T1000 (cell line): Measurements from ENCODE around the gene ABCA9.
"Not testable (repeated sequence)": the region's sequence is repeated elsewhere in the genome, so short reads cannot be mapped to it uniquely, and the experiment has no call there.

Source experiments
- DNase-seq: peaks from one replicate; lab custom pipeline; 2025; ENCODE audit warnings: mixed read lengths; lab: John Stamatoyannopoulos, UW

The ABCA9 gene

GRCh38 chr17:69030169-69030568 lies 30.6 kb downstream of the ABCA9 start:
- no peak for DNase-seq

DNA sequence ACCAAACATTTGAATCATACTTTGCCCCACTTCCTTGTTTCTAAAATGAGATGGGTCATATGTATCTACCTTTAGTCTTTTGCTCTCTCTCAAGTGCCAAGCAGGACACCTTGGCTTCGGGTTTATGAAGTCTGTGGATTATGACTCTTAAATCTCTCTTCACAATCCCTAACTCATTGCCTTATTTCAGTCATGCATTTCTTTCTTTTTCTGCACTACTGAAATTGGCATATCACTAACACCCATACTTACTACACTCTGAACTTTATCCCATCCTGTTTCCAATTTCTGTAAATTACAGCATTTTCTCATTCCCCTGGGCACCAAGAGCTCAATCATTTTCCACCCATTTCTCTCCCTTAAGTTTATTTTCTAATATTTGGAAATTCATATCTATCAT lies 42.0 kb downstream of the ABCA9 start:
- no peak for DNase-seq

DNA sequence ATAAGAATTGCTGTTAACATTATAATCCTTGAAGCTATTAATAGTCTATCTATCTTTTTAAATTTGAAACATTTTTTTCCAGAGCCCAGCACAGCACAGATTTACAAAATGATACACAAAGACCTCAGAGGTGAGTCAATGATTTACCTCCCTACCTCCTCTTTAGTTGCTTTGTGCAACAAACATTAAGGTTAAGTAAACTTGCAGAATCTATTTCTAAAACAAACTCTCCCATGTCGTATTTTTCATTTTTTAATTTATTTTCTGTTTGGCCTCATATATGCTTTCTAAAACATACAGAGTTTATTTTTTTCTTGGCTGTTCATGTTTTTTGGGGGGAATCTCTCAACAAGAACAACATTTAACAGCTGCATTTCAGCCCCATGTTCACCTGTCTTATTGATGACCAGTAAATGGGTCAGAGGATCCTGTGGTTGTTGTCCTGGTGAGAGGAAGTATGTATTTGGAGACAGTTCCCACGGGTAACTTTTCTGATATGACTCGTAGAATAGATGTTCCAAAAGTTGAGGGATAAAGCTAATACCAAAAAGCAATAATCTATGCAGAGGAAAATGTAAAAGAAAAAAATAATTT lies 42.6 kb downstream of the ABCA9 start:
- DNase-seq = no peak

DNA sequence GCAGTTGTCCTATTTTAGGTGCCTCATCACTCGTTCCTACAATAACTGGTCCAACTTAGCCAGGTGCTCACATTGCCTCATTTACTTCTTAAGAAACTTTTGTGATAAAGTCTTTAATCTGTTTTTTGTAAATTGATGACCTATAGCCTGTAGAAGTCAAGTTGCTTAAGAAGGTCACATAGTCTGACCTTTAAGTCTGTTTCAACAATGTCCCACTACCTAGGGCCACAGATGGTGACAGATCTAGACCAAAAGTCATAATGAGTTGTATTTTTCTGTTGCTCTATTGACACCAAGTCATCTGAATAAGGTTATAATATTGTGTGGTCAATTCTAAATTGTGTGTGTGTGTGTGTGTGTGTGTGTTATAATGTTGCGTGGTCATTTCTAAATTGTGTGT lies 45.1 kb downstream of the ABCA9 start:
- DNase-seq = no peak

DNA sequence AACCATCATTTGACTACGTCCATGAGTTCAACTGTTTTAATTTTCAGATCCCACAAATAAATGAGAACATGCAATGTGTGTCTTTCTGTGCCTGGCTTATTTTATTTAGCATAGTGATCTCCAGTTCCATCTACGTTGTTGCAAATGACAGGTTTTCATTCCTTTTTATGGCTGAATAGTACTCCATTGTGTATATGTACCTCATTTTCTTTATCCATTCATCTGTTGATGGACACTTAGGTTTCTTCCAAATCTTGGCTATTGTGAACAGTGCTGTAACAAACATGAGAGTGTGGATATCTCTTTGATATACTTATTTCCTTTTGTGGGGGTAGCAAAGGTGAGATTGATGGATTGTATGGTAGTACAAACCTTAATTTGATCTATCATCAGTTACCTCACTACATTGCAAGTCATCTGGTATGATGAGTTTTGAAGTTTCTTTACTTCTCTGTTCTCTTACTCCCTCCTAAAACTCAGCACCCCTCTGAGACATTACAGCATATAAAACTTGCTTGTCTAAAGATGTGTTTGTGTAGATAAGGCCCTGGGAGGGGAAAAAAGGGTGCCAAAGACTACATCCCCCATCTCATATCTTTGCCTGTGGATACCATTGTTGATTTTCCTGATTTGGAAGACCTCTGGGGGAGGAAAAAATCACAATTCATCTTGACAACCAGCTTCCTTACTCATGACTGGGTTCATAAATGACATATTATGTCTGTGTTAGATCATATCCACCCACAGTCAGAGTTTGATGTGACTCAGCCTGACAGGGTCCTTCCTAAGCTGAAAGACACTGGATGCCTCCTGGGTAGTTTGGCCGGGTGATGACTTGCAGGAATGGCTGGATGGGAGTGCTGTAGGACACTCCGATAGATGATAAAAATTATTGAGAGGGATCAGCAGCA lies 47.6 kb downstream of the ABCA9 start:
- DNase-seq = peak; percentile 45

GRCh38 chr17:69009930-69010329 lies 50.8 kb downstream of the ABCA9 start:
- DNase-seq = no peak

DNA sequence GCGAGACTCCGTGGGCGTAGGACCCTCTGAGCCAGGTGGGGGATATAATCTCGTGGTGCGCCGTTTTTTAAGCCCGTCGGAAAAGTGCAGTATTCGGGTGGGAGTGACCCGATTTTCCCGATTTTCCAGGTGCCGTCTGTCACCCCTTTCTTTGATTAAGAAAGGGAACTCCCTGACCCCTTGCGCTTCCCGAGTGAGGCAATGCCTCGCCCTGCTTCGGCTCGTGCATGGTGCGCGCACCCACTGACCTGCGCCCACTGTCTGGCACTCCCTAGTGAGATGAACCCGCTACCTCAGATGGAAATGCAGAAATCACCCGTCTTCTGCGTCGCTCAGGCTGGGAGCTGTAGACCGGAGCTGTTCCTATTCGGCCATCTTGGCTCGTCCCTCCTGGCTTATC lies 56.0 kb downstream of the ABCA9 start:
- DNase-seq = not testable (repeated sequence)

GRCh38 chr17:68999743-69000142 lies 61.0 kb downstream of the ABCA9 start:
- DNase-seq = not testable (repeated sequence)

- no peak for DNase-seq
Observed at GRCh38 chr17:68993112-68993511, 67.6 kb downstream of the ABCA9 start.

GRCh38 chr17:68987966-68988365 lies 72.8 kb downstream of the ABCA9 start:
- no peak for DNase-seq

DNA sequence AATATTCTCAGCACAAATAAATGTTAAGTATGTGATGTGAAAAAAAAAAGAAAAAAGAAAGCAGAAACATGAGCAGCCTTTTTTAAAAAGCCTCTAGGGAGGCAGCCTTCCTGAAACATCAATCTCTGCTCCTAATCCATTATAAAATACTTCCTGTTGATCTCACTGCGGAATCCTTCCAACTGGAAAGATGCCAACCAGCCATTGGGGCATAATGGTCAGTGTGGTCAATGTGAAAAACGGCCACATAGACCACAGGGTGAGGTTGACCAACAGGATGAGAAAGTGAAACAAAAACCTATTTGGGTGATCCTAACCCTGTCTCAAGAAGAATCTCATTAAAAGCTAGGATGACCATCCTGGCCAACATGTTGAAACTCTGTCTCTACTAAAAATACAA lies 79.4 kb downstream of the ABCA9 start:
- peak; percentile 60 for DNase-seq

DNA sequence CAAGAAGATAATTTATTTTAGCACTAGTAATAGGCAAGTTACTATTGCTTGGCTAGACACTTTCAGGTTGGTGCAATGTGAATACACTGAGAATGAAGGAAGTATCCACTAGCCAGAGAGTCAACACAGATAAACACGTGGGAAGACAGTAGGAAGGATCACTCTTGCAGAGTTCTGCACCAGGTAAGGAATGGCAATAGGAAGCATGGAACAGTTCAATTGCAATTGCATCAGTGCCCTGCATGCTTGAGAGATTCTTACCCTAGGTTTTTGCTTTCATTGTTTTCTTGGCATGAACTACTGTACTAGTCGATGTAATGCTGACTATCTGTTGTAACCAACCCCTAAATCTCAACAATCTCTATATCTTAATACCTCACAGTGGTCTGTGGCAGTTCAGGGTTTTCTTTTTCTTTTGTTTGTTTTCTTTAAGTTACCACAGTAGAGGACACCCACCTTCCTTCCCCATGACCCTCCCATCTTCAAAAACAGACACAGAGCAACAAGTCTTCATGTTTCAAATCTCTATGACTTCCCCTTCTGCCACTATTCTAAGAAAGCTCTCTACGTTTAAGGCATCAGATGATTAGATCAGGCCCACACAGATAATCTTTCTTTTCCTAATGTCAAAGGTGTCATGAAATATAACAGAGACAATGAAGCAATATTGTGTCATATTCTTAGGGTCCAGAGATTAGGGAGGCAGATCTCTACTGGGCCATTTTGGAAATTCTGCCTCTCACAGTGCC lies 87.5 kb downstream of the ABCA9 start:
- no peak for DNase-seq

DNA sequence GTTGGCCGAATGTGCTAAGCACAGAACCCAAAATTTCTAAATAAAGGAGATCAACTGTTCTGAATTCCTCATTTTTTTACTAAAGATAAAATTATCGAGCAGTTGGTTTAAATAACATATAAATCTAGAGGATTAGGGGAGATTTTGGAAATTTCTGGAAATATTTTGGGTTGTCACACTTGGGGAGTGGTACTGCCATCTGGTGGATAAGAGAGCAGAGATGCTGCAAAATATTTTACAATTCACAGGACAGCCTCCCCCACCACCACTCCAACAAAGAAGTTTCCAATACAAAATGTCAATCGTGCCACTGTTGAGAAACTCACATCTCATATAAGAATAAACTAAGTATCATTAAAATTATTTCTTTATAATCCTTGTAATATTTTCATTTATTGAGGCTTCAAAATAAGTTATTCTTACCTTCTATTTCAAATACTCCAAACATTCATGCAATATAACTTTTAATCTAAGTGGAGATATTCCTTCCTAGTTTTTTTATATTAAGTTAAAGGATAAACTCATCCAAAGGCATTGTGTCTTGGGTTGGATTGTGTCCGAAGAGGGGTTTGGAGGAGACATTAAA lies 88.5 kb downstream of the ABCA9 start:
- DNase-seq = no peak

DNA sequence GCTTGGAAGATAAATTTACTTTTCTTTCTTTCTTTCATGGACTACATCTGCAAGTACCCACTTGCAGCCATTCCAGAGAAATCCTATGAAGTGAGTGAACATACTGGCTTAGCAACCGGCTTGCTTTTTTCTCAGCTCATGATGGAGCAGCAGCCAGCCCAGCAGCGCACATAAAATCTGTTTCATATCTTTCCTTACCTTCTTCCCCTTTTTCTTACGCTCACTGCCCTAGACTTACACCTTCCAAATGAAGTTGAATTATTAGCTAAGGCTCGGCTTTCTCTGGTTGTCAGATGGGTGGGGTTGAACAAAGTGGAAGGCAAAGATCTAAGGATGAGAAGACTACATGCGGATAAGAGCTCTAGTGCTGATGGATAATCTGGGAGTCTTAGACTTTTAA lies 91.6 kb downstream of the ABCA9 start:
- DNase-seq = no peak

DNA sequence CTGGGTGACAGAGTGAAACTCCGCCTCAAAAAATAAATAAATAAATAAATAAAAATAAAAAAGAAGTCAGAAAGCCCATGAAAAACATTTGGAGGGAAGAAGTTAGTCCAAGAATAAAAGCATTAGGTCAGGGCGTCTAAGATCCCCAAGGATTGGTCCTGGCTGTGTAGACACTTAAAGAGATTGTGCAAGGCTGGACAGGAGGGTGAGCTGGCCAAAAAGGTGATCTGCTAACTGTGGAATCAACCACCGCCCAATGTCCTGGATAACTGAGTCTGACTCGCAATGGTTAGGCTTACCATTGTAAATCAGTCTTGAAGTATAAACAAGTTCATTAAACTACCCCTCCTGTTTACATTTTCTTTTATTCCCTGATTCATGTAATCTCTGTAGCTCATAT lies 96.8 kb downstream of the ABCA9 start:
- DNase-seq = no peak

GRCh38 chr17:68961214-68961882 lies 99.4 kb downstream of the ABCA9 start:
- no peak for DNase-seq

DNA sequence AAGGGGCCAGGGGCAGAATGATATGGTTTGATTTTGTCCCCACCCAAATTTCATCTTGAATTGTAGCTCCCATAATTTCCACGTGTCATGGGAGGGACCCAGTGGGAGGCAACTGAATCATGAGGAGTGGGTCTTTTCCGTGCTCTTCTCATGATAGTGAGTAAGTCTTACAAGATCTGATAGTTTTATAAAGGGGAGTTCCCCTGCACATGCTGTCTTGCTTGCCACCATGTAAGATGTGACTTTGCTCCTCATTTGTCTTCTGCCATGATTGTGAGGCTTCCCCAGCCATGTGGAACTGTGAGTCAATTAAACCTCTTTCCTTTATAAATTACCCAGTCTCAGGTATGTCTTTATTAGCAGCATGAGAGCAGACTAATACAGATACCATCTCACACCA lies 101.6 kb downstream of the ABCA9 start:
- not testable (repeated sequence) for DNase-seq

- DNase-seq = no peak
Observed at GRCh38 chr17:68957944-68958343, 102.8 kb downstream of the ABCA9 start.

DNA sequence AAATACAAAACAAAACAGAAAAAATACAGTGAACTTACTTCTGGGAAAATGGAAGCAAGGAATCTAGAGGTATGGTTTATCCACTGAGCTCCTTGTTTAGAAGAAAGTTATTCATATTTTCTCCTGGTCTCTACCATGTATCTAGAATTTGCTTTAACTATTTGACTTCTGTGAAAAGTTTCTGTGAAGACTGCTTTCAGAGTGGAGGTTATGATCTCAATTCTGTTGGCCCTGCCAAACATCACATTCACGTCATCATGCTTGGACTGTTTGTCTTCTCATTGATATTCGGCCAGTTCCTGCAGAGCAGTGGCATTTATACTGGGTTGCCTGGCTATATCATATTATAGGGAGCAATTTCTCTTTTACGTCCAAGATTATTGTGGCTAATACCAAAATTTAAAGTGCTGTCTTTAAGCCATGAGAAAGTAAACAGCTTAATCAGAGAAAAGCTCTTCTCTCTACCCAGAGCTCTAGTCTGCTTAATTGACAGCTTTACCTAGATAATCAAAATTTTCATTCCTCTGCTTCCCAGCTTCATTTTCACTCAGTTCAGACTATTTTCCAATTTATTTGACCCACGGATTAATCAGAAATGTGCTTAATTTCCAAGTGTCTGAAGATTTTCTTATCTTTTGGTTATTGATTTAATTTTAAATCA lies 105.4 kb downstream of the ABCA9 start, which contains the start of gene ABCA8:
Gene ABCA8, minus strand, starts transcription at position 212 of the 661 bp plus-strand sequence. CDS start 13,358 bp downstream, outside the sequence.
- DNase-seq = no peak

GRCh38 chr17:68954146-68954896 lies 106.4 kb downstream of the ABCA9 start:
- DNase-seq = no peak
